Measurements from ENCODE around the gene POLA2.
A peak's percentile ranks its signal among the peaks of the same experiment; 100 is the strongest.

The POLA2 gene

DNA sequence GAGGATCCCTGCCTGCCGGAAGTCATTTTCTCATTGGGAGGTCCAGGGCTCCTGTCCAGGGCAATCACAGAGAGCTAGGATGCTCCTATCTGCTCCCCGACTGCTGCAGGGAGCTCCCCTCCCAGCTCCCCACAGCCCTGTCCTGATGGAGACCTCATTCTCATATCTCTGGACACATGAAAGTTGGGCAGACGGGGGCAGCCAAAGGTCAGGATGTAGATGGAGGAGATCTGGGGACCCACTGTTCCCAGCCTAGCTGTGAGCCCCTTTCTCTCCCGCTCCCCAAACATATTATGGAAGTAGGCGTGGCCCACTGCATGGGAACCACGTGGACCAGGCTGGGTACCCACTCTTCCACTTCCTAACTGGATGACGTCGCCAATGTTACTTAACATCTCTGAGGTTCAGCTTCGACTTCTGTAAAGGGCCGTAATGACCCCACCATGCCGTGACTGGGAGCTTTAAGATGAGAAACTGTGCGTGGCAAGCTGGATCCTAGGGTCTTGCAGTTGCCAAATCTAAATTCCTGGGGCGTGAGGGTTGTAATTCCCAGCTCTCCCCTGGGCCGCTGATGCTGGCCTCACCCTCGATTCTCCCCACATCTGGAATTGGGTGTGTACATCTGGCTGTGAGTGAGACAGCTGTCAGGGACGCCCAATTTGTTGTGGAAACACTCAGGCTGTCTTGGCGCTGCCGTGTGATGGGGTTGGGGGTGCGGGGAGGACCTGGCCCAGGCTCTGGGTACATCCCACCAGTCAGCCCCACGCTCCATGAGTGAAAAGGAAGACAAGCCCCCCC, 54.7 kb downstream of the POLA2 start:
- TF ChIP-seq CTCF (IDR thresholded peaks at IDR 0.05; ENCODE audit: low read depth, low read length): no peak
- peak overlapping the region; percentile 93 for H3K4me3 ChIP-seq (ENCODE audit: low read depth, low read length)

- H3K4me3 ChIP-seq (ENCODE audit: low read depth, low read length): peak overlapping the region; percentile 93
- TF ChIP-seq CTCF (IDR thresholded peaks at IDR 0.05; ENCODE audit: low read depth, low read length): no peak
These were observed 55.4 kb downstream of the POLA2 start for GRCh38 chr11:65317025-65317786.

DNA sequence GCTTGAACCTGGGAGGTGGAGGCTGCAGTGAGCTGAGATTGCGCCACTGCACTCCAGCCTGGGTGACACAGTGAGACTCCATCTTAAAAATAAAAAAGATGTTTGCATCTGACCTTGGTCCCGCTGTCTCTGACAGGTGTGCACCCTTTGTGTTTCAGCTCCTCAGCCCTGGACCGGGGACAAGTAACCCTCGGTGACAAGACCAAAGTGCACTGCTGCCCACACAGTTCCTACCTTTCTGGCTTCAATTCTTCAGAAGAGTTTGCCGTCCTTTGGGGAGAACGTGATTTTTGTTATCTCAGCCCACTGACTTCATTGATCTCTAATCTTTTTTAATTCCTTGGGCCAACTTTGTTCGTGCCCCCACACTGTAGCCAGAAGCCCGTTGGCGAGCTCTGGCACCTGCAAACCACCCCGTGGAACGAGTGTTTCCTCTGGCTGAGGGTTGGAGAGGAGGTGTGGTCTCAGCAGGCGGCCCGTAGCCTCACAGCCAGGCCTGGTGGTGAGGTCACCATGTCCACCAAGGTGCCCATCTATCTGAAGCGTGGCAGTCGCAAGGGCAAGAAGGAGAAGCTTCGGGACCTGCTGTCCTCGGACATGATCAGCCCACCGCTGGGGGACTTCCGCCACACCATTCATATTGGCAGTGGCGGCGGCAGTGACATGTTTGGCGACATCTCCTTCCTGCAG, 58.8 kb downstream of the POLA2 start:
- H3K4me3 ChIP-seq (ENCODE audit: low read depth, low read length): no peak overlapping the region
- no peak for TF ChIP-seq CTCF (IDR thresholded peaks at IDR 0.05; ENCODE audit: low read depth, low read length)

DNA sequence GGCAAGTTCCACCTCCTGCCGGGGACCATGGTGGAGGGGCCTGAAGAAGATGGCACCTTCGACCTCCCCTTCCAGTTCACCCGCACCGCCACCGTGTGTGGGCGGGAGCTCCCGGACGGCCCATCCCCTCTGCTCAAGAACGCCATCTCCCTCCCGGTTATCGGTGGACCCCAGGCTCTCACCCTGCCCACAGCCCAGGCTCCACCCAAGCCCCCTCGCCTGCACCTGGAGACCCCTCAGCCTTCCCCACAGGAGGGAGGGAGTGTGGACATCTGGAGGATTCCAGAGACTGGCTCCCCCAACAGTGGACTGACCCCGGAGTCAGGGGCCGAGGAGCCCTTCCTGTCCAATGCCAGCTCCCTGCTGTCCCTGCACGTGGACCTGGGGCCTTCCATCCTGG, 59.3 kb downstream of the POLA2 start:
- no peak for TF ChIP-seq CTCF (IDR thresholded peaks at IDR 0.05; ENCODE audit: low read depth, low read length)

GRCh38 chr11:65321828-65322485, 60.2 kb downstream of the POLA2 start:
- H3K4me3 ChIP-seq (ENCODE audit: low read depth, low read length): no peak overlapping the region
- no peak for TF ChIP-seq CTCF (IDR thresholded peaks at IDR 0.05; ENCODE audit: low read depth, low read length)

More for the DNA sequence above, 59.3 kb downstream of the POLA2 start:
- H3K4me3 ChIP-seq (ENCODE audit: low read depth, low read length): no peak overlapping the region

GRCh38 chr11:65323813-65324212, 62.1 kb downstream of the POLA2 start:
- no peak overlapping the region for H3K4me3 ChIP-seq (ENCODE audit: low read depth, low read length)
- TF ChIP-seq CTCF (IDR thresholded peaks at IDR 0.05; ENCODE audit: low read depth, low read length): no peak

Measured in WI38 (cell line).